ENCODE measurements around the gene CDC25B.
A peak's percentile ranks its signal among the peaks of the same experiment; 100 is the strongest.

CDC25B gene

DNA sequence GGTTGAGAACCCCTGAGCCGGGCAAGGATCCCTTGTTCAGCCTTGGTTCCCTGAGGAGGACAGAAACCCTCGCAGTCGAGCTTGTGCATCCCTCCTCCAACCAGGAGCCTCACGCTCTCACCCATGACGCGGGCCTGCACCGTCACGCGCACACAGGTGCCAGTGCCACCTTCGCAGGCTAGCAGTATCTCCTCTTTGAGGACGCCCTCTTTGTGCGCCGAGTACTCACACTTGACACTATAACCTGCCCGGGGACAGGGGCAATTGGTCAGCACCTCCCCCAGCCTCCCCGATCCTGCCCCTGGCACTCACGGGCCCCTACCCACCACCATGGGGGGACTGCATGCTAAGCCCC, 41.9 kb upstream of the CDC25B start:
- no peak for DNase-seq (ENCODE audit: insufficient read length)
- TF ChIP-seq POLR2AphosphoS5 (IDR thresholded peaks at IDR 0.05; ENCODE audit: low read depth, low read length) (no peak), POLR2A (IDR thresholded peaks at IDR 0.05; ENCODE audit: low read depth, low read length) (no peak), TAF1 (IDR thresholded peaks at IDR 0.05; ENCODE audit: borderline replicate concordance, low read depth, low read length) (no peak)
- FAIRE-seq = no peak

DNA sequence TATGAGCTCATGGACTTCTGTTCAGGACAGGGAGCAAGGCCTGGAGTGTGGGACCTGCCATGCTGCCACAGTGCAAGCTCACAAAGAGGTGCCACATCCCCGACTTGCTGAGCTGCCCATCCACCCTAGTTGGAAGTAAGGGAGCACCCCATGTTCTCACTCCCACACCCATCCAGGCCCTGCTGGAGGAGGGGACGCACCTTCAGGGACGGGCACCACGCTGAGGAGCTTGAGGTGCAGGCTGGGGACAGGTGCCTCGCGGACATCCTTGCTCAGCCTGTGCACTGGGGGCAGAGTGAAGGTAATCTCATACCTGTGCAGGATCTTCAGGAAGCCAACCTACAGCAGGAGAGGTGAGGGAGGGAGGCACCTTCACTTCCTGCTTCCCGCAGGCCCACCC, 40.8 kb upstream of the CDC25B start:
- TF ChIP-seq TAF1 (IDR thresholded peaks at IDR 0.05; ENCODE audit: borderline replicate concordance, low read depth, low read length) = no peak
- TF ChIP-seq POLR2A (IDR thresholded peaks at IDR 0.05; ENCODE audit: low read depth, low read length) = no peak
- no peak for TF ChIP-seq POLR2AphosphoS5 (IDR thresholded peaks at IDR 0.05; ENCODE audit: low read depth, low read length)
- no peak for DNase-seq (ENCODE audit: insufficient read length)
- FAIRE-seq = no peak

DNA sequence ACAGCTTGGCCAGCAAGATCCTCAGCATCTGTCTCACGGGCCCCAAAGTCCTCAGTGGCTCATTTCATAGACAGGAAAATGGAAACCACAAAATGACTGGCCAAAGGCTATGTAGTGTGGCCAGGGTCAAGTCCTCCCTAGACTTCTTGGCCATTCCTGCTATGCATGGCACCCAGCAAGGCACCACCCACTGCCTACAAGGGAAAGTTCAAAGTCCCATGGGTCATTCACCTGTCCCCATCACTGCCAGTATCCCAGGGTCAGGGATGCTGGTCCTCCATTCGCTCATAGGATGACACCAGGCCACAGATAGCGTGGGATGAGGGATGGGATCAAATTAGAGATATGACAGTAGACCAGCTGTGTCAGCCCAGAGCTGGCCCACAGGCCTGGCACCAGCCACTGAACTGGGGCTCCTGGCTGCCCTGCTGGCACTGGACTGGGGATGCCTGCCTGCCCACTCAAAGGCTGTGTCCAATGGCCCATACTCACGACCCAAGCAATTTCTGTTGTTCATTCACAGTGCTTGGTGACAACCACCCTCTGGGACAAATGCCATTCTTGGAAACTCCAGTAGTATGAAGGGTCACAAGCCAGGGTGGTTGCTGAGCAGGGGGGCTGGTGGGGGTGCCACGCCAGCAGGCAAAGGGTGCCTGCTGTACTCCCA, 40.2 kb upstream of the CDC25B start:
- FAIRE-seq (no peak), DNase-seq (ENCODE audit: insufficient read length) (no peak)
- TF ChIP-seq POLR2AphosphoS5 (IDR thresholded peaks at IDR 0.05; ENCODE audit: low read depth, low read length) (no peak), TAF1 (IDR thresholded peaks at IDR 0.05; ENCODE audit: borderline replicate concordance, low read depth, low read length) (no peak), POLR2A (IDR thresholded peaks at IDR 0.05; ENCODE audit: low read depth, low read length) (no peak)

DNA sequence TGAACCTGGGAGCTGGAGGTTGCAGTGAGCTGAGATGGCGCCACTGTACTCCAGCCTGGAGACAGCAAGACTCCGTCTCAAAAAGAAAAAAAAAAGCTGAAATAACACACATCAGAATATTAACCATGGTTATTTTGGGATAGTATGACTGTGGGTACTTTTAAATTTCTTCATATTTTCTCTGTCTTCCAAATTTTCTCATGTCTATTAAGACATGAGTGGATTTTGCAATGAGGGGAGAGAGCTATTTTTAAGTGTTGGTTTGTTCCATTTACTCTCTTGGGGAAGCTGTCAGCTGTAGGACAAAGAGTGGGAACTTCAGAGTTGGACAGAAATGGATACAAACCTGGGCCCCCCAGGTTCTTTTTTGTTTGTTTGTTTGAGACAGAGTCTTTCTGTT, 38.8 kb upstream of the CDC25B start:
- TF ChIP-seq POLR2AphosphoS5 (IDR thresholded peaks at IDR 0.05; ENCODE audit: low read depth, low read length) (no peak), POLR2A (IDR thresholded peaks at IDR 0.05; ENCODE audit: low read depth, low read length) (no peak), TAF1 (IDR thresholded peaks at IDR 0.05; ENCODE audit: borderline replicate concordance, low read depth, low read length) (no peak)
- FAIRE-seq = no peak
- no peak for DNase-seq (ENCODE audit: insufficient read length)

DNA sequence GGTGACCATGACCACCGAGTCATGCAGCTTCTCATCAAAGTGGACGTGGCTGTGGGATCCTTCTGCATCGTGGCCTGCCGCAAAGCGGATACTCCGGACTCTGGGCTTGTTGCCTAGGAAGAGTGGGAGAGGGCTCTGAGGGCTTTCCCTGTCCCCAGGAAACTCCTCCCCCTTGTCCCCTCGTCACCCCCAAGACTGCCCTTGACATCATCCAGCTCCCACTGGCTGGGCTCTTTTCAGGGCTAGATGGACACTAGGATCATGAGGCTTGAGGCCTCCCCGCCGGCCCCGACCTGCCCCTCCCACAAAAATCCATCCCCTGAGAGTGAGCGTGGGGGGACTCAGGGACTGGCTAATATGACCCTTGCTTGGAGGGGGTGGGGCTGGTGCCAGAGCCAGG, 37.5 kb upstream of the CDC25B start:
- no peak for DNase-seq (ENCODE audit: insufficient read length)
- TF ChIP-seq POLR2AphosphoS5 (IDR thresholded peaks at IDR 0.05; ENCODE audit: low read depth, low read length) = no peak
- TF ChIP-seq TAF1 (IDR thresholded peaks at IDR 0.05; ENCODE audit: borderline replicate concordance, low read depth, low read length) = no peak
- TF ChIP-seq POLR2A (IDR thresholded peaks at IDR 0.05; ENCODE audit: low read depth, low read length) = no peak
- FAIRE-seq = no peak

DNA sequence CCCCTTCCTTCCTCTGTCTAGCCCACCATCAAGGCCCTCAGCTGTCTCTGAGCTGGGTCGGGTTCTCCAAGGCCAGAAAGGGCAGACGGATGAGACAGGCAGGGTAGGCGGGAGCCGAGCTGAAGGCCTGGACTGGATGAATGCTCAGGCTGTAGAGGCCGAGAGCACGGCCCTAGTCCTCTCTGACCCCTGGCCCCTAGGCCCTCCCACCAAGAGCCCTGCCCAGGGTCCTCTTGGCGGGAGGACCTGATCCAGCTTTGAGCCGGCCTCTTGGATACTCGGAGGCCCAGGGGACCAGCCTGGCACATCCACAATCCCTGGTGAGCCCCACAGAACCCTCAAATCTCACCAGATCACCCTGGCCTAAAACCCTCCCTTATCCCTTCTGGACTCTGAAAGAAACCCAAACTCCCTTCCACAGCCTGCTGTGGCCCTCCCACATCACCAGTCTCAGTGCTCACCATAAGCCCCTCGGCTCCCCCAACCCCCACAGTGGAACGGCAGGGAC, 36.7 kb upstream of the CDC25B start:
- no peak for TF ChIP-seq TAF1 (IDR thresholded peaks at IDR 0.05; ENCODE audit: borderline replicate concordance, low read depth, low read length)
- TF ChIP-seq POLR2AphosphoS5 (IDR thresholded peaks at IDR 0.05; ENCODE audit: low read depth, low read length) = no peak
- TF ChIP-seq POLR2A (IDR thresholded peaks at IDR 0.05; ENCODE audit: low read depth, low read length) = no peak
- no peak for FAIRE-seq
- no peak for DNase-seq (ENCODE audit: insufficient read length)

DNA sequence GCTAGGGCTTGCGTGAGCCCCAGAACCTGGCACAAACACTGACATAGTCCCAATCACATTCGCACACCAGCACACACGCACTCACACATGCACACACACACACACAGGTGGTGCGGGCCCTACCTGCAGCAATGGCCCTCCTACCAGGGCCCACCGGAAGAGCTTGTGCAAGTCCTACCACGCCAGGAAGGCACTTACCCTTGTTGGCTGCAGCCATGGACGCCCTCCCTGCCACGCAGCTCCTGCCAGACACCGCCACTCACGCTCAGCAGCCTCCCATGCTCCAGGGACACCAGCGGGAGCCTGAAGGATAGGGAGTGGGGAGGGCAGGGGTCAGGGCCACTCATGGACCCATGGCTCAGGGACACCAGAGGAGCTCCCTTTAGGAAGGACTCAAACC, 36.2 kb upstream of the CDC25B start:
- FAIRE-seq = no peak
- DNase-seq (ENCODE audit: insufficient read length) = no peak
- TF ChIP-seq POLR2AphosphoS5 (IDR thresholded peaks at IDR 0.05; ENCODE audit: low read depth, low read length) (no peak), TAF1 (IDR thresholded peaks at IDR 0.05; ENCODE audit: borderline replicate concordance, low read depth, low read length) (no peak), POLR2A (IDR thresholded peaks at IDR 0.05; ENCODE audit: low read depth, low read length) (no peak)

DNA sequence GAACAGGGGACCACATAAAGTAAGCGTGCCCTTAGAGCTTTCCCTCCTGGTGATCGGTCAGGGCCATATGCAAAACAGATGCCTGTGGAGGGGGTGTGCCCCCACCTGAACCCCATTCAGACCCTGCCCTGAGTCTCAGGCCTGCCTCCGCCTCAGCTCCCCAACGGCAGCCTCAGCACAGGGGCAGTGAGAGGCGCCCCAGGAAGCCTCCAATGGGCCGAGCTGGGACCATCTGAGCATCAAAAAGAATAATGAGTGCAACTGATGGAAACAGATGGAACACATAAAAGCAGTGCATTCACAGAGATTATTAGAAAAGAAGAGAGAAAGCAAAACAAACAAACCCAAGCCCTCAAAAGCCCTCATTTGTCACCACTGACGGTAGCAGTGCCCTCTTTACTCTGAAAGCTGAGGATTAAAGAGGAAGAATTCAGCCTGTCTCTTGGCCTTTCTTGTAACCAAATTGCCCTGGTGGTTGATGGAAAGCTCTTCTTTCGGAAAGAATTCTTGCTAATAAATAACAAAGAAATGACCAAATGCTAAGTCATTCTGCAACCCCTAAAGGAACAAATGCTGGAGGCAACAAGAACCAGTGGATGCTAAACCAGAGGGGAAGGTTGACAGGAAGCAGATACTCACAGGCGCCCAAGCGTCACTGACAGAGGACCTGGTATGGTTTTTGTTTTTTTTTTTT, 35.3 kb upstream of the CDC25B start:
- TF ChIP-seq POLR2AphosphoS5 (IDR thresholded peaks at IDR 0.05; ENCODE audit: low read depth, low read length) (no peak), POLR2A (IDR thresholded peaks at IDR 0.05; ENCODE audit: low read depth, low read length) (no peak), TAF1 (IDR thresholded peaks at IDR 0.05; ENCODE audit: borderline replicate concordance, low read depth, low read length) (no peak)
- DNase-seq (ENCODE audit: insufficient read length) (no peak), FAIRE-seq (peak; percentile 65)

DNA sequence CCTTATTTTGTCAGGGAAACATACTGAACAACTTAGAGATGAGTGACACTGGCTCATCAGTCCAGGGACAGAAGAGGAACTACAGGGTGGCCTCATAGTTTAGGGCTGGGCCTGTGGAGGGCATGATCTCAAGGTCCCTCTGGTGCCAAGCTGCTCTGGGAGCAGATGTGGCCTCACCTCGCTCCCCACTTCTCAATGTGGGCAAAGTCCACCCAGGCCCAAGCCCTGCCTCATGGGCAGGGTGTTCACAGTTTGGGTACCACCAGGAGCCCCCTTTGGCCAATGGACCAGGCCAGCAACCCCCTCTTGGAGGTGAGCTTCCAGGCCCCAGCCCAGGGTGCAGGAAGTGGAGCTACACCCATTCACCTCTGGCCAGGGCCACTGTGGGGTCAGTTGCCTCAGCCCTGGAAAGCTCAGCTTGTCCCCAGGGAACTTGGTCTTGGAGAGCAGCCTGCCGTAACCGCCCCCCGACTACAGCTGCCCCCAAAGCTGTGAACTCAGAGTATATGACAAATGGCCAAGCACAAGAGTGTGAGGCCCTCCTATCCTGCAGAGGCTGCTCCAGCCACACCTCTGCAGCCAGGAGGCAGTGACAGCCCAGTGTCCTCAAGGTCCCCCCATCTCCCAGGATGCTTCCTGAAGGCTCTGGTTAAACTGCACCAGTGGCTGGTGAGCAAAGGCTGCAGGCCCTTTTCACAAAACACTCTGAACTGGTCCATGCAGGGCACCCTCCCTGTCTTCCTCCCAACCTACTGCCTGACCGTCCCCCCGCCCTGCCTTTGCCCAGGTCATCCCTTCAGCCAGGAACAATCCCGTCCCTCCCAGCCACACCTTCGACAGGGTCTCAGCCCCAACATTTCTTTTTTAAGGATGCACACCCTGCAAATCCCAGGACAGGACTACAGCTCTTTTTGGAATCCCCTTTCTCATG, 32.2 kb upstream of the CDC25B start:
- TF ChIP-seq POLR2A (IDR thresholded peaks at IDR 0.05; ENCODE audit: low read depth, low read length) (no peak), POLR2AphosphoS5 (IDR thresholded peaks at IDR 0.05; ENCODE audit: low read depth, low read length) (no peak), TAF1 (IDR thresholded peaks at IDR 0.05; ENCODE audit: borderline replicate concordance, low read depth, low read length) (no peak)
- no peak for FAIRE-seq
- DNase-seq (ENCODE audit: insufficient read length) = no peak

DNA sequence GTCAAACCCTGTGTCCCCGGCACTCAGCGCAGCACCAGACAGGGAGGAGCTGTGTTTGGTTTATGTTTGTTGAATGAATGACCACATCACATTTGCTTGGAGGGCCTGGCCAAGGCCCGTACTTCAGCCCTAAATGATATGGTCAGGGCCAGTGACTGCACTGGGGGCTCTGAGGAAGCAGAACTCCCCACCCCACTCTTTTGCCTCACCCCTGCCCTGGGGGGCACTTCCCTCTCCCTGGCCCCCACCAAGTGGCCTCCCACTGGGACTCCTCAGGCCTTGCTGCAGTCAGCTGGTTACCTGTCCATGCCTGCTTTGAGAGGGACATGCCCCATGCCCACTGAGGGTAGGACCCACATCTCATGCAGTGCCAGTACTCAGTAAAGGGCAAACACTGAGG, 31.5 kb upstream of the CDC25B start:
- no peak for TF ChIP-seq TAF1 (IDR thresholded peaks at IDR 0.05; ENCODE audit: borderline replicate concordance, low read depth, low read length)
- no peak for TF ChIP-seq POLR2AphosphoS5 (IDR thresholded peaks at IDR 0.05; ENCODE audit: low read depth, low read length)
- TF ChIP-seq POLR2A (IDR thresholded peaks at IDR 0.05; ENCODE audit: low read depth, low read length) = no peak
- no peak for FAIRE-seq

DNA sequence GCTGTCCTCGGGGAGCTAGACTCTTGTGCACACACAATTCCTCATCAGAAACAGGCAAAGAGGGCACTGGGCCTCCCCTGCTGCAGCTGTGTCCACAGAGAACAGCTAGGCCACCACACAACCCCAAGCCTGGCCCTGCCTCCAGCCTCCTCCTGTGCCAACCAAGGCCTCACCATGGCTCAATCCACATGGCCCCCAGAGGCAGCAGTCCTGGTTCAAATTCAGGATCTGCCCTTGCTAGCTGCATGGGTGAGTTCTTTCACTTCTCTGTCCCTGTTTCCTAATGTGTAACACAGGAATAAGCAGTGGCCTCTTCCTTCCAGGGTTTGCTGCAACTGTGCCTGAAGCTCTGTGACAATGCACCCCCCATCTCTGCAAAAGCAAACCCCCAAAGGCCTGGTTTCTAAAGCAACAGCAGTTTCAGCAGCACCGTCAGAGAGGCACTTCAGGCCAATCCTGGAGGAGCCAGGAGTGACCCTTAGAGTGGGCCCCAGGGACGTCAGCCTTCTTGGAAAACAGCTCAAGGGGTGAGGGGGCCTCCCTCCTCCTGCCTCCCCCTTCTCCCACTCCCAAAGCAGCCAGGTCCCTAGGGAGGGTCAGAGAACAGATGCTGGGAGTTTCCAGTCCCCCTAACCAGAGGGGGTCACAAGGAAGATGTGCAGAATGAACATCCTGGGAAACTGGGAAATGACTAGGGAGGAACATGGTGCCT, 30.8 kb upstream of the CDC25B start:
- no peak for DNase-seq (ENCODE audit: insufficient read length)
- TF ChIP-seq POLR2AphosphoS5 (IDR thresholded peaks at IDR 0.05; ENCODE audit: low read depth, low read length) = no peak
- TF ChIP-seq POLR2A (IDR thresholded peaks at IDR 0.05; ENCODE audit: low read depth, low read length) = no peak
- TF ChIP-seq TAF1 (IDR thresholded peaks at IDR 0.05; ENCODE audit: borderline replicate concordance, low read depth, low read length) = no peak
- FAIRE-seq = no peak

More for the DNA sequence above, 31.5 kb upstream of the CDC25B start:
- DNase-seq (ENCODE audit: insufficient read length) = no peak
